WI38 (cell line): Measurements from ENCODE around the gene ZBTB46.

Experiments
- H3K4me3 ChIP-seq: 2 replicates; pipeline ENCODE4 v1.5.1; 2011; ENCODE audit warnings: low read depth, mild to moderate bottlenecking, control low read depth, low read length
- TF ChIP-seq, protein P1 (sequence below): IDR thresholded peaks from 2 replicates; pipeline ENCODE4 v1.5.1; 2012; ENCODE audit warnings: low read depth, mild to moderate bottlenecking, control low read depth, low read length

Gene ZBTB46

DNA sequence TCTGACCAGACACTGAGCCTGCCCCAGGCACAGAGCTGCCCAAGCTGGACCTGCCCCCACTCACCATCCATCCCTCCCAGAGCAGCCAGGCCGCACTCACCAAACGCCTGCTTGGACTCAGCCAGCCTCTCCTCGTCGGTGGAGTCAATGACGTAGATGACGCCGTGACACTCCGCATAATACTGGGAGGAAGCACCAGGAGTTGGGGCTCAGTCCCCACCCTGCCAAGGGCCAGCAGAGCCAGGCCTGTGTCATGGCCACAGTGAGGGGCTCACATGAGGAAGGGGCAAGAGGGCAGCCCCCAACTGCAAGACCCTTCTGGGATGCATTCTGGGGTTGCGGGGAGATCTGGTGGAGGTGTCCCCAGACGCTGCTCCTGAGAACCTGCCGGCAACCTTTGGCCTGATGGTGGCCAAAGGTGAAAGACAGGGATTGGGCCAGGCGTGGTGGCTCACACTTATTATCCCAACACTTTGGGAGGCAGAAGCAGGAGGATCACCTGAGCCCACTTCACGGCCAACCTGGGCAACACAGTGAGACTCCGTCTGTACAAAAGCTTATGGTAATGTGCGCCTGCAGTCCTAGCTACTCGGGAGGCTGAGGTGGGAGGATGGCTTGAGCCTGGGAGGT is 128.9 kb downstream of the ZBTB46 start:
- TF ChIP-seq, protein P1, sequence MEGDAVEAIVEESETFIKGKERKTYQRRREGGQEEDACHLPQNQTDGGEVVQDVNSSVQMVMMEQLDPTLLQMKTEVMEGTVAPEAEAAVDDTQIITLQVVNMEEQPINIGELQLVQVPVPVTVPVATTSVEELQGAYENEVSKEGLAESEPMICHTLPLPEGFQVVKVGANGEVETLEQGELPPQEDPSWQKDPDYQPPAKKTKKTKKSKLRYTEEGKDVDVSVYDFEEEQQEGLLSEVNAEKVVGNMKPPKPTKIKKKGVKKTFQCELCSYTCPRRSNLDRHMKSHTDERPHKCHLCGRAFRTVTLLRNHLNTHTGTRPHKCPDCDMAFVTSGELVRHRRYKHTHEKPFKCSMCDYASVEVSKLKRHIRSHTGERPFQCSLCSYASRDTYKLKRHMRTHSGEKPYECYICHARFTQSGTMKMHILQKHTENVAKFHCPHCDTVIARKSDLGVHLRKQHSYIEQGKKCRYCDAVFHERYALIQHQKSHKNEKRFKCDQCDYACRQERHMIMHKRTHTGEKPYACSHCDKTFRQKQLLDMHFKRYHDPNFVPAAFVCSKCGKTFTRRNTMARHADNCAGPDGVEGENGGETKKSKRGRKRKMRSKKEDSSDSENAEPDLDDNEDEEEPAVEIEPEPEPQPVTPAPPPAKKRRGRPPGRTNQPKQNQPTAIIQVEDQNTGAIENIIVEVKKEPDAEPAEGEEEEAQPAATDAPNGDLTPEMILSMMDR: no peak
- H3K4me3 ChIP-seq: no peak overlapping the region

DNA sequence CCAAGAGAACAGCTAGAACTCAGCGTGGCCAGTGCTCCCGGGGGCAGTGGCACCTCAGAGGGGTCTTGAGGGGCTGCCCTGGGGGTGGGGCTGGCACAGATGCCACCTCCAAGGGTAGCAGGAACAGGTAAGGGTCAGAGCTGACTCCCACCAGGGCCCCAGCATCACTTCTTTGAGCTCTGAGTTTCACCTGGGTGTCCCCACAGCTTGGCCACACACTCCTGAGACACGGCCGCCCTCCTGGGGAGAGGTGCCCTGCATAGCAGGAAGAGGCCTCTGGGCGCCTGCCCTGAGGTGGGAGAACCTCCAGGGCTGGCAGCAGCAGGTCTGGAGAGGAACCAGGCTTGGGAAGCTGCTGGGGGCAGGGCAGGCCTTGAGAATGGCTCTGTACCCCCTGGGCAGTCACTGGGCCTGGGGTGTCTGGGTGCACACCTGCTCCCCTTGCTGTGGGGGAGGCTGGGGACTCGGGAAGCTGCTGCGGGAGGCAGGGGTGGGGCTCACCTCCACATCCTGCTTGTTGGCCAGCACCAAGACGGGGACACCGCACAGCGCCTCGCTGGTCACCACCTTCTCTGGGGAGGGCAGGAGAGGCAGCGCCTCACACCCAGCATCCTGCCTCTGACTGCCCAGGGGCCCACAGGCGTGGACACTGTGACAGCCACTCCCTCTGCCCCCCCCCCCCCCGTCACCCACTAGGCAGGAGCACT is 129.6 kb downstream of the ZBTB46 start:
- TF ChIP-seq, protein P1: no peak
- no peak overlapping the region for H3K4me3 ChIP-seq

DNA sequence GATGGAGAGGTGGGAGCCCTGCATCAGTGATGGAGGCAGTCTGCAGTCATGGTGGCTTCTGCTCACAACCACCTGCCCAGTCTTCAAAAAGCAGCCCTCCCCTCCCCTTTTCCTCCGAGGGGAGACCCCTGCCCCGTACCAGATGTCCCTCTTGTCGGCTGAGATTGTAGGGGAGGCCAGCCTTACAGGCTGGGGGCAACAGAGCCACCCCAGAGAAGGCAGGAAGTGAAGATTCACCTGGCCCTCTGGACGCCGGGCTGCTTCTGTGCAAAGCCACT is 130.1 kb downstream of the ZBTB46 start:
- H3K4me3 ChIP-seq: no peak overlapping the region
- TF ChIP-seq, protein P1: no peak

DNA sequence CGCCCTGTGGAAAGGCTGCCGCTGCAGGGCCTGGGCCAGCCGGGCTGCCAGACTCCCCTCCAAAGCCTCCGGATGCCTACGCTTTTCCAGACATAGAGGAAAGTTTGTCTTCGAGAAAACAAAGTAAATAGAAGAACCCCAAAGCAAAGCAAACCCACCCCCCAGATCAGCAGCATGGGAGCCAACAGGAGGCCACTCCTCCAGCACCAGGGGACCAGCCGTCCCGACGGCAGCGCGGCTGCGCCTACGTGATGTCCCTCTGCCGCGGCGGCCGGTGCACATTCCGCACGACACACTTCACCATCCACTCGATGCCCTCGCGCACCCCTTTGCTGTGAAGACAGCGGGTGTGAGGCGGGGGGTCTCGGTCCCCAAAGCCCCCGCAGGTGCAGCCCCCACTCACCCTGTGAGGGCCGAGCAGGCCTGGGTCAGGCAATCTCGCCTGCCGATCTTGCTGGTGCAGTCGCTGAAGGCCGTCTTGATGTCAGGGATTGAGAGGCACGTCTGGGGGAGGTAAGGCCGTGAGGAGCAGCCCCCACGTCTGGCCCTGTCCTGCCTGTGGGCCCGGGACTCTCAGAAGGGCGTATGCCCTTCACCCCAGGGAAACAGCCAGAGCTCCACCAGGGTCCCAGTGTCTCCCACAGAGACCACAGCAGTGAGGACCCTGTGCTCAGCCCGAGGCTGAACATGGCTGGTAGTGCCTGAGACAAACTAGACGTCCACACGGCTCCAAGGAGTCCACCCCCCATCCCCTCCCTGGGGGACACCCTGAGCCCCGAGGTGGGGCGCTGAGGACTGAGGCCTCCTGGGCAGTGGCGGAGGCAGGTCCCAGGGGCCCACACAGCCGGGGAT is 130.6 kb downstream of the ZBTB46 start:
- no peak overlapping the region for H3K4me3 ChIP-seq
- TF ChIP-seq, protein P1: no peak

DNA sequence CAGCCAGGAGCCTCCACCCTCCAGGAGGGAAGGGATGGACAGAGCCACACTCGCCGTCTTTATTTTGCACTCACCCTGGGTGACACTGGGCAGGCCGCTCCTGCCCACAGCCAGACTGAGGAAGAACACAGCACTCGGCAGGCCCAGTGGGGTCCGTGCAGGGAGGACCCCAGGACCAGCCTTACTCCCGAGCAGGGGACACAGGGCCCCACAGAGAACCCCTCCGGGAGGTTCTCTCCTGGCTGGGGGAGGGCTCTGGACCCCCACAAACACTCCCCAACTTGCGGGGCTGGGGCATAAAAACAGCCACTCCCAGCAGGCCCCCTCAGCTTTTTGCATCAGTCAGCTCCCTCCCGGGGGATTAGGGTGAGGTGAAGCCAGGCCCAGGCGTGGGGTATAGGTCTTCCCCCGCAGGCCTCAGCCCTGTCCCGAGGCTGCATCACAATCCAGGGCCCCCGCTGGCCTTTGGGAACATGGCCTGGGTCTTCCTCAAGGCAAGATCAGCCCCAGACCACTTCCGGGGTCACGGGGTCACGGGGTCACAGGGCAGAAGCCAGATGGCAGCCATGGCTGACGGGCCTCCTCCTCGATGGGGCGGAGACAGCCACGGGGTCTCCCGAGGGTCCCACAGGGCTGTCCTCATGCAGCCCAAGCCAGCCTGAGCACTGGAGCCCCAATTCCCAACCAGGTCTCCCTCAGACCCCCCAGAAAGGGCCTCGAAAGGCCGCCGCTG is 131.4 kb downstream of the ZBTB46 start:
- TF ChIP-seq, protein P1: no peak
- no peak overlapping the region for H3K4me3 ChIP-seq

DNA sequence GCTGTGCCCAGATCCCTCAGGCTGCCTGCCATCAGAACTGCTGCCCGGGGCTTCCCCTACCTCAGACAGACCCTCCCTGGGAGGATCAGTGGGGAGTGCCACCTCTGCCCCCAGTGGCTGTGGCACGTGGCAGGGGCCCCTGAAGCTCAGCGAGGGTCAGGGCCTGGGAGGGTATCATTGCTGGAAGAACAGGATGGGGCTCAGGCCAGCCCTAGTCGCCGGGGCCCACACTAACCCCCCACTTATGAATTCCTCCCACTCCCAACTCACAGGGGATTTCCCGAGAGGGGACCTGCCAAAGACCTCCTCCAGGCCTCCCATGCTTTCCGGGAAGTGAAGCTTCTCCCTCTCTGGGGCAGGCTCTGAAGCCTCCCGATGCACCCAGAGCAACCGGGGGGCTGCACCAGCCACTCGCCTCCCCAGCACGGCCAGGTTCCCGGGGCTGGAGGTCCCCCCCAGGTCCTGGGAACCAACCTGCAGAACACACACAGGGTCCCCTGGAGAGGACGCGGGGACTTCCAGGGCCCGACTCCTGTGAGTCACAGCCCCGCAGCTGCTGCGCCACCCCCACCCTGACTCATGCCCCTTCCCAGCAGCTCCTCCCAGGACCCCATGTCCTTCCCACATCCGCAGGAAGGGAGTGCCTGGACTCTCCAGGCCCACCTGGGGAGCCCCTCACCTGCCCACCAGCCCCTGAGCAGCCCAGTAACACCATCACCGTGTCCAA is 132.2 kb downstream of the ZBTB46 start:
- H3K4me3 ChIP-seq: peak overlapping the region; percentile 30; the same call in 1 of the 2 replicates
- TF ChIP-seq, protein P1: no peak
